Vagina (tissue), 2 donors: ENCODE data around the gene FBLIM1.

Source experiments
- CTCF ChIP-seq, 3 experiments: fragments of 450-650 bp in 2 of 3; fragments of 200-600 bp in 1 of 3; sonication (generic) in 1 of 3; IDR thresholded peaks; one replicate each; pipeline ENCODE4 v1.5.1; 2017 to 2019; ENCODE audit warnings: antibody characterized with exemption in 3 of 3, mild to moderate bottlenecking in 2 of 3, moderate library complexity in 2 of 3
- POLR2A ChIP-seq, 2 donors: fragments of 450-650 bp; IDR thresholded peaks; one replicate each; pipeline ENCODE4 v1.6.1; 2017; ENCODE audit warnings: antibody characterized with exemption in 2 of 2, mild to moderate bottlenecking in 2 of 2, moderate library complexity in 2 of 2
- POLR2AphosphoS5 ChIP-seq, 2 donors: sonication (generic); formaldehyde crosslinking; IDR thresholded peaks; one replicate each; pipeline ENCODE4 v1.9.0; 2017; ENCODE audit warnings: antibody characterized with exemption in 2 of 2, mild to moderate bottlenecking in 2 of 2, low read depth in 1 of 2; ENCODE audit not compliant: insufficient read depth in 1 of 2

- TF ChIP-seq POLR2A (IDR thresholded peaks at IDR 0.05), result no peak
- no peak for TF ChIP-seq CTCF (IDR thresholded peaks at IDR 0.05)
- no peak for TF ChIP-seq POLR2AphosphoS5 (IDR thresholded peaks at IDR 0.05; ENCODE audit: insufficient read depth in 1 of 2, low read depth in 1 of 2)
Observed at GRCh38 chr1:15804060-15804459, 45.5 kb downstream of the FBLIM1 start.
